Epithelial cell of proximal tubule (primary cell): ENCODE data around the gene DSN1. TPM values are rescaled to one million over a fixed set of nuclear protein-coding genes. Genes with fewer than 3 reads are reported as not detected.
A peak's percentile ranks its signal among the peaks of the same experiment; 100 is the strongest.

Experiments
- DNase-seq: peaks from one replicate; pipeline ENCODE4 v3.0.0-alpha.2; 2011; ENCODE audit warnings: low read depth
- H3K4me3 ChIP-seq: 2 replicates; pipeline ENCODE4 v1.5.1; 2011; ENCODE audit warnings: low read depth, mild to moderate bottlenecking, low read length
- CTCF ChIP-seq: conservative IDR thresholded peaks from 2 replicates; pipeline ENCODE4 v1.5.1; 2012; ENCODE audit warnings: low read depth, mild to moderate bottlenecking, low read length
- total RNA-seq: library from RNA; depleted of rRNA; stranded (reverse); fragments of >200 nt; gene quantifications from 2 replicates; pipeline ENCODE4 v1.2.3, GENCODE V29; 2015

DSN1 gene
- total RNA-seq, 1 donor from 2014 or later, result 19.8 TPM

- DNase-seq, result no peak
- H3K4me3 ChIP-seq, result no peak overlapping the region
Observed at GRCh38 chr20:36796117-36796516, 22.6 kb upstream of the DSN1 start.

GRCh38 chr20:36795691-36796090 is 22.1 kb upstream of the DSN1 start:
- DNase-seq, result no peak
- no peak overlapping the region for H3K4me3 ChIP-seq
- TF ChIP-seq CTCF, result no peak

More at GRCh38 chr20:36796117-36796516, 22.6 kb upstream of the DSN1 start:
- TF ChIP-seq CTCF, result no peak

GRCh38 chr20:36794116-36794474 is 20.5 kb upstream of the DSN1 start:
- TF ChIP-seq CTCF, result no peak
- DNase-seq, result no peak

GRCh38 chr20:36793294-36794115 is 19.9 kb upstream of the DSN1 start:
- TF ChIP-seq CTCF, result no peak
- H3K4me3 ChIP-seq, result no peak overlapping the region
- DNase-seq, result no peak

More at GRCh38 chr20:36794116-36794474, 20.5 kb upstream of the DSN1 start:
- H3K4me3 ChIP-seq, result no peak overlapping the region

- no peak overlapping the region for H3K4me3 ChIP-seq
- peak; percentile 86 for TF ChIP-seq CTCF
- peak; percentile 77 for DNase-seq
Observed at GRCh38 chr20:36792422-36792821, 18.9 kb upstream of the DSN1 start.

- no peak for DNase-seq
- H3K4me3 ChIP-seq, result no peak overlapping the region
- TF ChIP-seq CTCF, result no peak
Observed at GRCh38 chr20:36791862-36792261, 18.3 kb upstream of the DSN1 start.

- DNase-seq, result no peak
- TF ChIP-seq CTCF, result no peak
- H3K4me3 ChIP-seq, result no peak overlapping the region
Observed at GRCh38 chr20:36786663-36787062, 13.1 kb upstream of the DSN1 start.
